Uterus (tissue), 2 donors: ENCODE measurements around the gene SGK1.

Source experiments
- POLR2A ChIP-seq, 2 donors: fragments of 450-650 bp; IDR thresholded peaks; one replicate each; pipeline ENCODE4 v1.6.1; 2016; ENCODE audit warnings: antibody characterized with exemption in 2 of 2, mild to moderate bottlenecking in 1 of 2, moderate library complexity in 1 of 2
- TF ChIP-seq, protein P1 (sequence below), 4 experiments: fragments of 200-600 bp in 2 of 4; fragments of 450-650 bp in 2 of 4; sonication (generic) in 2 of 4; IDR thresholded peaks; one replicate each; pipeline ENCODE4 v1.5.1; 2016 to 2019; ENCODE audit warnings: antibody characterized with exemption in 4 of 4, mild to moderate bottlenecking in 2 of 4, moderate library complexity in 1 of 4

DNA sequence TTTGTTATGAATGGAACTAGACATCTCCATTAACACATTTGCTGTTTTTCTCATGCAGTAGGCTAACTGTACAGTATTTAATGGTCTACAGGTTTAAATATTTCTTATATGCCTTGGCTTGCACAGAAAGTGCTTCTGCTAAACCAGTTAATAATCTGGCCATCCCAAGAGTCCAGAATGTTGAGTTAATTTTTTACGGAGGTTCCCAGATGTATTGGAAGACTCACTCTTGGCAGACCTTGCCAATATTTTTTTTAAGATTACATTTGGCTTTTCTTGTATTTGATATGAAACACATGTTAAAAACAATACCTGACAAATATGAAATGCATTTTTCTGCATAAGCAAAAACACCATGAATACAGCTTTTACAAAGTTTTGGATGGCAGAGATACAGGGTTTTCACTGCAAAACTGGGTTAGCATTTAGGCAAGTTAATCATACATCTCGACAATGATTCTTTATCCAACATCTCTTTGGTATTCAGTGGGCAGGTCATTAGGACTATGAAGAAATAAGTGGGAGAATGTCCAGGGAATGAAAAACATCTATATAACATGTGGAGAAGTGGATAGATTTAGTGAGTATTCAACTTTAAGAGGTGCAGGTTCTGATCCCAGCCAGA, 94.0 kb downstream of the SGK1 start:
- TF ChIP-seq, protein P1, sequence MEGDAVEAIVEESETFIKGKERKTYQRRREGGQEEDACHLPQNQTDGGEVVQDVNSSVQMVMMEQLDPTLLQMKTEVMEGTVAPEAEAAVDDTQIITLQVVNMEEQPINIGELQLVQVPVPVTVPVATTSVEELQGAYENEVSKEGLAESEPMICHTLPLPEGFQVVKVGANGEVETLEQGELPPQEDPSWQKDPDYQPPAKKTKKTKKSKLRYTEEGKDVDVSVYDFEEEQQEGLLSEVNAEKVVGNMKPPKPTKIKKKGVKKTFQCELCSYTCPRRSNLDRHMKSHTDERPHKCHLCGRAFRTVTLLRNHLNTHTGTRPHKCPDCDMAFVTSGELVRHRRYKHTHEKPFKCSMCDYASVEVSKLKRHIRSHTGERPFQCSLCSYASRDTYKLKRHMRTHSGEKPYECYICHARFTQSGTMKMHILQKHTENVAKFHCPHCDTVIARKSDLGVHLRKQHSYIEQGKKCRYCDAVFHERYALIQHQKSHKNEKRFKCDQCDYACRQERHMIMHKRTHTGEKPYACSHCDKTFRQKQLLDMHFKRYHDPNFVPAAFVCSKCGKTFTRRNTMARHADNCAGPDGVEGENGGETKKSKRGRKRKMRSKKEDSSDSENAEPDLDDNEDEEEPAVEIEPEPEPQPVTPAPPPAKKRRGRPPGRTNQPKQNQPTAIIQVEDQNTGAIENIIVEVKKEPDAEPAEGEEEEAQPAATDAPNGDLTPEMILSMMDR (IDR thresholded peaks at IDR 0.05) = no peak
- TF ChIP-seq POLR2A (IDR thresholded peaks at IDR 0.05) = no peak
